HepG2 (cell line): Measurements from ENCODE around the gene RASA3. TPM values are rescaled to one million over a fixed set of nuclear protein-coding genes. Genes with fewer than 3 reads are reported as not detected.

ENCODE experiments used
- ATAC-seq: fragments of 200-7000 bp; cut with Tn5 transposase; 3 replicates; pipeline ENCODE4 v1.9.1; 2020; ENCODE audit warnings: mild to moderate bottlenecking, moderate library complexity
- BruUV-seq: library from RNA; stranded (reverse); fragments of 400-500 nt; replicated peaks from 2 replicates; lab custom pipeline; 2021; lab: Mats Ljungman, UMichigan
- CTCF ChIA-PET: fragments of 300-600 bp; formaldehyde crosslinking; extraction: SDS; loops from one replicate; lab custom pipeline; 2021; ENCODE audit warnings: low total read pairs, inconsistent platforms, low intra/inter-chr PET ratio; lab: Yijun Ruan, JAX
- POLR2A ChIA-PET: fragments of 350-600 bp; sonication (Branson Sonifier 250); formaldehyde crosslinking; loops from one replicate; lab custom pipeline; 2020; ENCODE audit warnings: antibody characterized with exemption, inconsistent platforms; lab: Yijun Ruan, JAX
- DNase-seq: peaks from one replicate; pipeline ENCODE4 v3.0.0-alpha.2; 2015; ENCODE audit warnings: low spot score
- FAIRE-seq: peaks from 3 replicates; lab custom pipeline; 2011; peaks lifted over from hg19 to GRCh38; lab: Jason Lieb, UNC
- H2AFZ ChIP-seq: one replicate; pipeline ENCODE4 v1.6.1; 2011; ENCODE audit warnings: low read length, inconsistent platforms
- H3K27ac ChIP-seq: fragments of 300-600 bp; 3 replicates; pipeline ENCODE4 v1.8.0; 2011; ENCODE audit warnings: mixed run types, mild to moderate bottlenecking, mixed read lengths, low read length, inconsistent platforms; ENCODE audit not compliant: insufficient read depth; ENCODE audit errors: extremely low read length
- H3K27me3 ChIP-seq, 2 experiments: fragments of 200-600 bp in 1 of 2; 2 replicates in 1 of 2; 3 replicates in 1 of 2; pipeline versions ENCODE4 v1.6.0 to v1.8.0; 2011; ENCODE audit warnings: low read length in 2 of 2, mild to moderate bottlenecking in 2 of 2, moderate library complexity in 2 of 2, inconsistent platforms in 1 of 2; ENCODE audit not compliant: insufficient read depth in 2 of 2, control insufficient read depth in 1 of 2
- H3K36me3 ChIP-seq, 2 experiments: fragments of 200-600 bp in 1 of 2; replicated peaks in 1 of 2; 2 replicates in 1 of 2; 3 replicates in 1 of 2; pipeline versions ENCODE4 v1.5.1 to v1.8.0; 2011; ENCODE audit warnings: low read length in 2 of 2, inconsistent platforms in 1 of 2; ENCODE audit not compliant: insufficient read depth in 2 of 2, control insufficient read depth in 1 of 2
- H3K4me1 ChIP-seq: 2 replicates; pipeline ENCODE4 v1.5.1; 2012; ENCODE audit warnings: low read length, inconsistent platforms; ENCODE audit not compliant: insufficient read depth
- H3K4me2 ChIP-seq: 2 replicates; pipeline ENCODE4 v1.6.0; 2011; ENCODE audit warnings: low read depth, low read length, inconsistent platforms
- H3K4me3 ChIP-seq, 3 experiments: fragments of 200-600 bp in 1 of 3; sonication (generic), shearing (Covaris generic) in 1 of 3; replicated peaks in 1 of 3; 2 replicates each; pipeline ENCODE4 v1.5.1; 2011 to 2016; ENCODE audit warnings: low read length in 3 of 3, inconsistent platforms in 2 of 3, low read depth in 2 of 3, mild to moderate bottlenecking in 2 of 3, control low read depth in 1 of 3, mixed read lengths in 1 of 3; ENCODE audit not compliant: insufficient read depth in 1 of 3
- H3K79me2 ChIP-seq: one replicate; pipeline ENCODE4 v1.6.1; 2011; ENCODE audit warnings: low read length, inconsistent platforms; ENCODE audit not compliant: insufficient read depth
- H3K9ac ChIP-seq: 2 replicates; pipeline ENCODE4 v1.6.0; 2011; ENCODE audit warnings: mild to moderate bottlenecking, low read depth, low read length, inconsistent platforms; ENCODE audit not compliant: insufficient read depth
- H3K9me3 ChIP-seq: 2 replicates; pipeline ENCODE4 v1.5.1; 2012; ENCODE audit warnings: mild to moderate bottlenecking, low read length
- H4K20me1 ChIP-seq: 2 replicates; pipeline ENCODE4 v1.6.0; 2011; ENCODE audit warnings: inconsistent platforms, mild to moderate bottlenecking, low read length, moderate library complexity; ENCODE audit not compliant: insufficient read depth
- AHDC1 ChIP-seq: sonication (generic); formaldehyde crosslinking; IDR thresholded peaks from 2 replicates; pipeline ENCODE4 v1.5.1; 2020; ENCODE audit warnings: mild to moderate bottlenecking, missing genetic modification reagents, borderline replicate concordance
- EZH2 ChIP-seq: conservative IDR thresholded peaks from 2 replicates; pipeline ENCODE4 v1.6.1; 2012; ENCODE audit warnings: mild to moderate bottlenecking, low read depth, low read length, moderate library complexity
- GMEB2 ChIP-seq: IDR thresholded peaks from 2 replicates; pipeline ENCODE4 v1.6.1; 2016; ENCODE audit warnings: missing biosample characterization, missing genetic modification reagents, low read depth
- KLF13 ChIP-seq: sonication (generic); formaldehyde crosslinking; IDR thresholded peaks from 2 replicates; pipeline ENCODE4 v1.4.0; 2020; ENCODE audit warnings: mild to moderate bottlenecking, missing genetic modification reagents
- MED8 ChIP-seq: sonication (generic); formaldehyde crosslinking; IDR thresholded peaks from 2 replicates; pipeline ENCODE4 v1.8.1; 2023; ENCODE audit warnings: mild to moderate bottlenecking, missing genetic modification reagents; ENCODE audit not compliant: insufficient replicate concordance
- MYPOP ChIP-seq: sonication (generic); formaldehyde crosslinking; IDR thresholded peaks from 2 replicates; pipeline ENCODE4 v1.8.1; 2023; ENCODE audit warnings: mild to moderate bottlenecking, moderate library complexity, missing genetic modification reagents
- PAF1 ChIP-seq: IDR thresholded peaks from 2 replicates; pipeline ENCODE4 v1.6.1; 2016; ENCODE audit warnings: missing genetic modification reagents, missing compliant biosample characterization
- PHF20 ChIP-seq: sonication (generic); formaldehyde crosslinking; IDR thresholded peaks from 2 replicates; pipeline ENCODE4 v1.5.0; 2020; ENCODE audit warnings: mild to moderate bottlenecking, missing genetic modification reagents
- SUZ12 ChIP-seq: fragments of 150-350 bp; IDR thresholded peaks from 2 replicates; pipeline ENCODE4 v1.6.1; 2014; ENCODE audit warnings: low read depth, low read length
- ZBTB21 ChIP-seq: sonication (generic); formaldehyde crosslinking; IDR thresholded peaks from 2 replicates; pipeline ENCODE4 v1.4.0; 2020; ENCODE audit warnings: missing genetic modification reagents
- ZNF333 ChIP-seq: sonication (generic); formaldehyde crosslinking; IDR thresholded peaks from 2 replicates; pipeline ENCODE4 v1.4.0; 2020; ENCODE audit warnings: mild to moderate bottlenecking, missing genetic modification reagents, borderline replicate concordance
- ZNF441 ChIP-seq: sonication (generic); formaldehyde crosslinking; IDR thresholded peaks from 2 replicates; pipeline ENCODE4 v1.7.0; 2021; ENCODE audit warnings: missing genetic modification reagents, borderline replicate concordance
- ZNF891 ChIP-seq: sonication (generic); formaldehyde crosslinking; IDR thresholded peaks from 2 replicates; pipeline ENCODE4 v1.5.0; 2020; ENCODE audit warnings: mild to moderate bottlenecking, missing genetic modification reagents
- ZSCAN31 ChIP-seq: sonication (generic); formaldehyde crosslinking; IDR thresholded peaks from 2 replicates; pipeline ENCODE4 v1.5.0; 2020; ENCODE audit warnings: low read depth, mild to moderate bottlenecking, missing genetic modification reagents
- WGBS: methylation state at CpG from one replicate; pipeline ENCODE4 v1.1.6; 2017; ENCODE audit warnings: low lambda C conversion rate; 5-methylcytosine and 5-hydroxymethylcytosine counted together
- in situ Hi-C: cut with HindIII; loops from 2 replicates; pipeline ENCODE4 v1.10.0; 2017; ENCODE audit warnings: low pct_unique_long_range_greater_than_20kb; ENCODE audit not compliant: extremely low pct_ligation_motif_present
- intact Hi-C: fragments of 100-400 bp; cut with micrococcal nuclease; formaldehyde crosslinking; loops from one replicate; pipeline ENCODE4 v1.10.0; 2022; ENCODE audit not compliant: unreplicated experiment
- polyA plus RNA-seq, 8 experiments: library from polyadenylated mRNA; depleted of rRNA in 3 of 8; stranded (reverse) in 7 of 8; unstranded in 1 of 8; fragments of >200 nt; fragmentation: Illumina TruSeq in 4 of 8; extraction: Trizol in 4 of 8; gene quantifications; 2 replicates each; pipeline versions ENCODE4 v1.2.1 to v1.2.3, GENCODE V29; 2011 to 2016; ENCODE audit warnings: low read depth in 4 of 8, missing spikeins in 1 of 8, mixed read lengths in 1 of 8; ENCODE audit not compliant: insufficient read depth in 1 of 8
- total RNA-seq, 5 experiments: library from RNA; depleted of rRNA; stranded (reverse); fragments of >200 nt; fragmentation: Illumina TruSeq; extraction: Trizol; gene quantifications; 2 replicates each; pipeline ENCODE4 v1.2.3, GENCODE V29; 2016; ENCODE audit warnings: low read depth in 1 of 5

Gene RASA3
- total and polyA plus RNA-seq, 2 of the 13 experiments (the other 11 are each of a cell fraction or from before 2014, with no cell fraction given): 0.05 TPM; not detected in 1

DNA sequence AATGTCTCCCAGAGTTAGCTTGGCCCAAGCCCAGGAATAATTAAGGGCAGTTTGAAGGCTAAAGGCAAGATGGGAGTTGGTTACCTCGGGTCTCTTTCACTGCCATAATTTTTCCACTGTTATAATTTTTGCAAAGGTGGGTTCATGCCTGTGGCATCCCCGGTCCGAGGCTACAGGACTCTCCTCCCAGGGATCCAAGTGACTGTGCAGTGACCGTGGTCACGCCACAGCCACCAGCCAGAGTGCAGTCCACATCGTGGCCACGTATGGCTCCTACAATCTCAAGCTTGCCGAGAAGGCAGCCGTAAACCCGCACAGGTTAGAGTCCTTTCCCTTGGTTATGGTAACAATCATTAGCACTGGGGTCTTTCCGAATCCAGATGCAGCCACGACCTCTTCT lies 195.3 kb downstream of the RASA3 start:
- FAIRE-seq (no peak), ATAC-seq (no peak), DNase-seq (no peak)
- no peak overlapping the region for H3K9ac ChIP-seq
- no TSS peak for BruUV-seq
- in situ Hi-C loops (no loop called here), intact Hi-C loops (no loop called here)
- H2AFZ ChIP-seq: no peak overlapping the region
- peaks cover 4 to 63% of the 10 kb centered on the region in 2 experiments for H3K27me3 ChIP-seq
- ChIA-PET POLR2A (no interaction called here), CTCF (no interaction called here)
- H3K79me2 ChIP-seq: no peaks in the 10 kb centered on the region
- peaks cover 10% of the 10 kb centered on the region for H3K4me1 ChIP-seq
- no peaks in the 10 kb centered on the region for H3K9me3 ChIP-seq
- no peaks in the 10 kb centered on the region for H4K20me1 ChIP-seq
- no peak overlapping the region for H3K4me2 ChIP-seq
- no peak overlapping the region for H3K4me3 ChIP-seq
- no peak overlapping the region for H3K27ac ChIP-seq
- WGBS: 42% methylated on average over 11 of the region's 12 CpGs
- TF ChIP-seq ZSCAN31 (CRISPR knock-in tag) (no peak), MED8 (no peak), SUZ12 (no peak), PAF1 (CRISPR knock-in tag) (no peak), ZBTB21 (no peak), ZNF441 (CRISPR knock-in tag) (no peak), ZNF333 (CRISPR knock-in tag) (no peak), ZNF891 (CRISPR knock-in tag) (no peak), GMEB2 (no peak), EZH2 (no peak), KLF13 (no peak), MYPOP (CRISPR knock-in tag) (no peak), PHF20 (CRISPR knock-in tag) (no peak), AHDC1 (CRISPR knock-in tag) (no peak)
- no peaks in the 10 kb centered on the region for H3K36me3 ChIP-seq
